B cell (primary cell): Measurements from ENCODE around the gene TPSAB1. TPM values are rescaled to one million over a fixed set of nuclear protein-coding genes. Genes with fewer than 3 reads are reported as not detected.
A peak's percentile ranks its signal among the peaks of the same experiment; 100 is the strongest.
"Not testable (repeated sequence)": the region's sequence is repeated elsewhere in the genome, so short reads cannot be mapped to it uniquely, and the experiment has no call there.

Source experiments
- ATAC-seq: fragments of 200-7000 bp; cut with Tn5 transposase; one replicate; pipeline ENCODE4 v1.10.0; 2021; ENCODE audit warnings: low read depth, mild to moderate bottlenecking, moderate number of reproducible peaks, moderate library complexity
- CTCF ChIA-PET: fragments of 350-600 bp; sonication (Branson Sonifier 250); formaldehyde crosslinking; loops from one replicate; lab custom pipeline; 2021; ENCODE audit warnings: antibody characterized with exemption, inconsistent platforms; lab: Charles Lee
- POLR2A ChIA-PET: fragments of 350-600 bp; sonication (Branson Sonifier 250); formaldehyde crosslinking; loops from one replicate; lab custom pipeline; 2021; ENCODE audit warnings: antibody characterized with exemption; lab: Charles Lee
- DNase-seq: peaks from one replicate; pipeline ENCODE4 v3.0.0; 2013
- H2AFZ ChIP-seq: 2 replicates; pipeline ENCODE4 v1.6.1; 2012; ENCODE audit warnings: mild to moderate bottlenecking, low read depth, low read length; ENCODE audit not compliant: insufficient read depth, poor library complexity, severe bottlenecking
- H3K27ac ChIP-seq, 2 donors: 1 replicate in 1 of 2; 2 replicates in 1 of 2; pipeline ENCODE4 v1.5.1; 2012 to 2013; ENCODE audit warnings: low read length in 2 of 2, mild to moderate bottlenecking in 2 of 2, moderate library complexity in 1 of 2
- H3K27me3 ChIP-seq, 4 experiments: fragments of 200-600 bp in 1 of 4; sonication (generic) in 1 of 4; replicated peaks in 1 of 4; 1 replicate in 2 of 4; 2 replicates in 2 of 4; pipeline versions ENCODE4 v1.6.1 to v1.7.0; 2013 to 2016; ENCODE audit warnings: low read length in 3 of 4, mild to moderate bottlenecking in 2 of 4, mixed read lengths in 1 of 4, moderate library complexity in 1 of 4; ENCODE audit not compliant: insufficient read depth in 4 of 4, control insufficient read depth in 3 of 4; ENCODE audit errors: control extremely low read depth in 1 of 4
- H3K36me3 ChIP-seq, 2 experiments: replicated peaks in 1 of 2; 1 replicate in 1 of 2; 2 replicates in 1 of 2; pipeline versions ENCODE4 v1.6.1 to v1.7.1; 2013; ENCODE audit warnings: low read length in 1 of 2; ENCODE audit not compliant: insufficient read depth in 2 of 2, control insufficient read depth in 1 of 2; ENCODE audit errors: control extremely low read depth in 1 of 2, extremely low read depth in 1 of 2
- H3K4me1 ChIP-seq, 2 donors: fragments of 200-600 bp in 1 of 2; sonication (generic) in 1 of 2; 1 replicate in 1 of 2; 2 replicates in 1 of 2; pipeline versions ENCODE4 v1.5.1 to v1.6.1; 2013 to 2017; ENCODE audit warnings: low read length in 2 of 2; ENCODE audit not compliant: control insufficient read depth in 2 of 2, insufficient read depth in 2 of 2
- H3K4me2 ChIP-seq: replicated peaks from 2 replicates; pipeline ENCODE3; 2012; ENCODE audit warnings: mild to moderate bottlenecking, low read depth, low read length; ENCODE audit not compliant: poor library complexity, severe bottlenecking
- H3K4me3 ChIP-seq, 5 experiments: fragments of 200-600 bp in 1 of 5; sonication (generic) in 1 of 5; 1 replicate in 3 of 5; 2 replicates in 2 of 5; pipeline versions ENCODE4 v1.5.1 to v1.7.0; 2011 to 2016; ENCODE audit warnings: low read length in 4 of 5, mild to moderate bottlenecking in 4 of 5, low read depth in 2 of 5, control low read depth in 1 of 5, moderate library complexity in 1 of 5; ENCODE audit not compliant: insufficient read depth in 1 of 5; ENCODE audit errors: control extremely low read depth in 1 of 5, extremely low read depth in 1 of 5
- H3K79me2 ChIP-seq: fragments of 200-600 bp; sonication (generic); one replicate; pipeline ENCODE4 v1.6.0; 2016; ENCODE audit warnings: low read length; ENCODE audit not compliant: control insufficient read depth, insufficient read depth
- H3K9ac ChIP-seq: fragments of 200-600 bp; sonication (generic); 2 replicates; pipeline ENCODE4 v1.6.1; 2017; ENCODE audit warnings: mild to moderate bottlenecking, low read length, moderate library complexity
- H3K9me3 ChIP-seq, 3 donors: one replicate each; pipeline versions ENCODE4 v1.6.1 to v1.7.1; 2013; ENCODE audit warnings: low read length in 2 of 3; ENCODE audit not compliant: control insufficient read depth in 2 of 3, insufficient read depth in 1 of 3; ENCODE audit errors: control extremely low read depth in 1 of 3
- H4K20me1 ChIP-seq: 2 replicates; pipeline ENCODE4 v1.6.0; 2012; ENCODE audit warnings: mild to moderate bottlenecking, low read length; ENCODE audit not compliant: insufficient read depth, control insufficient read depth, poor library complexity, severe bottlenecking
- H3K27ac Mint-ChIP-seq: one replicate; pipeline ENCODE4 v1.8.0; 2021; ENCODE audit warnings: mixed read lengths
- H3K27me3 Mint-ChIP-seq: one replicate; pipeline ENCODE4 v1.8.0; 2021; ENCODE audit warnings: mixed read lengths
- H3K4me1 Mint-ChIP-seq: one replicate; pipeline ENCODE4 v1.8.0; 2021; ENCODE audit warnings: mixed read lengths
- H3K4me3 Mint-ChIP-seq: one replicate; pipeline ENCODE4 v1.8.0; 2021; ENCODE audit warnings: mixed read lengths
- H3K9me3 Mint-ChIP-seq: one replicate; pipeline ENCODE4 v1.8.0; 2022; ENCODE audit warnings: mixed read lengths; ENCODE audit not compliant: insufficient read depth
- CTCF ChIP-seq: fragments of 200-600 bp; IDR thresholded peaks from one replicate; pipeline ENCODE4 v1.8.0; 2022; ENCODE audit warnings: antibody characterized with exemption, mild to moderate bottlenecking
- EZH2 ChIP-seq: IDR thresholded peaks from 2 replicates; pipeline ENCODE4 v1.6.1; 2012; ENCODE audit warnings: borderline replicate concordance, low read depth, mild to moderate bottlenecking, moderate library complexity, low read length; ENCODE audit not compliant: insufficient read depth, poor library complexity, severe bottlenecking
- WGBS: methylation state at CpG from one replicate; pipeline ENCODE4 v1.1.5; 2013; ENCODE audit warnings: missing lambda C conversion rate; ENCODE audit not compliant: insufficient coverage; 5-methylcytosine and 5-hydroxymethylcytosine counted together
- intact Hi-C: fragments of 100-400 bp; cut with micrococcal nuclease; formaldehyde crosslinking; loops from one replicate; pipeline ENCODE4 v1.10.0; 2022
- polyA plus RNA-seq: library from polyadenylated mRNA; depleted of rRNA; stranded (reverse); fragments of >200 nt; gene quantifications from 2 replicates; pipeline ENCODE4 v1.2.3, GENCODE V29; 2012
- total RNA-seq, 2 donors: library from RNA; stranded (reverse); fragments of 120-200 nt in 1 of 2; gene quantifications; 1 replicate in 1 of 2; 2 replicates in 1 of 2; pipeline versions ENCODE4 v1.2.3 to v1.2.4, GENCODE V29; 2013 to 2022

Gene TPSAB1
- total and polyA plus RNA-seq, 2 donors (not counting 1 experiment from before 2014, with no cell fraction given) = not detected

GRCh38 chr16:1271380-1271723 lies 30.8 kb downstream of the TPSAB1 start:
- no peak for TF ChIP-seq CTCF
- no peak for TF ChIP-seq EZH2
- Histone ChIP-seq H3K9me3 (peaks cover 0 to 4% (median 0%) of the 10 kb centered on the region in 3 donors), H3K27me3 (peaks cover 0 to 19% (median 3%) of the 10 kb centered on the region in 4 experiments), H3K36me3 (no peaks in the 10 kb centered on the region), H2AFZ (no peak overlapping the region), H4K20me1 (no peaks in the 10 kb centered on the region), H3K4me3 (no peak overlapping the region), H3K79me2 (no peaks in the 10 kb centered on the region), H3K4me2 (no peak overlapping the region), H3K27ac (no peak overlapping the region), H3K4me1 (peaks cover 0 to 4% of the 10 kb centered on the region in 2 donors), H3K9ac (no peak overlapping the region)
- DNase-seq (no peak), ATAC-seq (no peak)
- H3K4me3 Mint-ChIP-seq = no peak overlapping the region
- 76% methylated on average over 12 of the region's 12 CpGs for WGBS
- peaks cover 27% of the 10 kb centered on the region for H3K27me3 Mint-ChIP-seq
- POLR2A ChIA-PET = interaction anchor here (0.6 kb wide), 1 partner anchor 381 kb away, joined by 4 read pairs; no protein-coding TSS in a partner anchor
- CTCF ChIA-PET = no interaction called here
- no peaks in the 10 kb centered on the region for H3K9me3 Mint-ChIP-seq
- intact Hi-C loops = no loop called here
- no peak overlapping the region for H3K27ac Mint-ChIP-seq
- H3K4me1 Mint-ChIP-seq = no peaks in the 10 kb centered on the region

- POLR2A ChIA-PET = interaction anchor here (0.6 kb wide), 1 partner anchor 381 kb away, joined by 4 read pairs; no protein-coding TSS in a partner anchor
- H3K9me3 ChIP-seq, H3K4me3 Mint-ChIP-seq, H3K9me3 Mint-ChIP-seq, H3K4me1 ChIP-seq, H2AFZ ChIP-seq, ATAC-seq, H3K36me3 ChIP-seq, H3K4me1 Mint-ChIP-seq, H3K79me2 ChIP-seq, H4K20me1 ChIP-seq, CTCF ChIA-PET, H3K27ac ChIP-seq, H3K27ac Mint-ChIP-seq, intact Hi-C loops, DNase-seq, H3K9ac ChIP-seq, H3K4me3 ChIP-seq: not testable (repeated sequence)
- Histone ChIP-seq H3K27me3 (peaks cover 0 to 19% (median 3%) of the 10 kb centered on the region in 4 experiments), H3K4me2 (peak overlapping the region; percentile 5)
- 30% methylated on average over 18 of the region's 19 CpGs for WGBS
- H3K27me3 Mint-ChIP-seq = peaks cover 27% of the 10 kb centered on the region
Measured at GRCh38 chr16:1271724-1272413, 31.4 kb downstream of the TPSAB1 start.
